K562 (cell line): ENCODE measurements around the gene HLCS. TPM values are rescaled to one million over a fixed set of nuclear protein-coding genes. Genes with fewer than 3 reads are reported as not detected.

Experiments
- CCNT2 ChIP-seq: IDR thresholded peaks from 2 replicates; pipeline ENCODE4 v1.6.1; 2011; ENCODE audit warnings: borderline replicate concordance, low read depth, mild to moderate bottlenecking, moderate library complexity, mixed read lengths, low read length; ENCODE audit not compliant: insufficient read length; ENCODE audit errors: extremely low read depth
- CHD7 ChIP-seq: fragments of 200-600 bp; sonication (generic); IDR thresholded peaks from one replicate; pipeline ENCODE4 v1.6.1; 2012; ENCODE audit warnings: mild to moderate bottlenecking, low read depth, low read length, inconsistent platforms
- polyA plus RNA-seq, 8 experiments: library from polyadenylated mRNA; depleted of rRNA in 4 of 8; stranded (reverse) in 5 of 8; unstranded in 3 of 8; fragments of >200 nt; fragmentation: Nextera tagmentation in 2 of 8; fragmentation: Illumina TruSeq in 1 of 8; extraction: Ambion mirVana in 2 of 8; extraction: Trizol in 1 of 8; gene quantifications; 2 replicates each; pipeline versions ENCODE4 v1.2.1 to v1.2.3, GENCODE V29; 2011 to 2014; ENCODE audit warnings: inconsistent platforms in 1 of 8, missing spikeins in 1 of 8
- total RNA-seq, 7 experiments: library from RNA; depleted of rRNA in 6 of 7; stranded (reverse); fragments of >200 nt in 6 of 7; fragmentation: Illumina TruSeq in 2 of 7; extraction: Trizol in 2 of 7; gene quantifications; 2 replicates each; pipeline versions ENCODE4 v1.2.1 to v1.2.3, GENCODE V29; 2011 to 2021; ENCODE audit warnings: low replicate concordance in 1 of 7

Gene HLCS
- total and polyA plus RNA-seq, 9 of the 15 experiments (the other 6 are each of a cell fraction or from before 2014, with no cell fraction given): 3.0 to 21.5 (median 17.1) TPM

- TF ChIP-seq CHD7 (no peak), CCNT2 (no peak)
Measured at GRCh38 chr21:36732217-36732616, 234.3 kb downstream of the HLCS start (continued).
